ENCODE results near the gene BBS7. TPM values are rescaled to one million over a fixed set of nuclear protein-coding genes. Genes with fewer than 3 reads are reported as not detected.

The BBS7 gene
- total RNA-seq, 1 experiment from 2014 or later = 25.5 TPM

DNA sequence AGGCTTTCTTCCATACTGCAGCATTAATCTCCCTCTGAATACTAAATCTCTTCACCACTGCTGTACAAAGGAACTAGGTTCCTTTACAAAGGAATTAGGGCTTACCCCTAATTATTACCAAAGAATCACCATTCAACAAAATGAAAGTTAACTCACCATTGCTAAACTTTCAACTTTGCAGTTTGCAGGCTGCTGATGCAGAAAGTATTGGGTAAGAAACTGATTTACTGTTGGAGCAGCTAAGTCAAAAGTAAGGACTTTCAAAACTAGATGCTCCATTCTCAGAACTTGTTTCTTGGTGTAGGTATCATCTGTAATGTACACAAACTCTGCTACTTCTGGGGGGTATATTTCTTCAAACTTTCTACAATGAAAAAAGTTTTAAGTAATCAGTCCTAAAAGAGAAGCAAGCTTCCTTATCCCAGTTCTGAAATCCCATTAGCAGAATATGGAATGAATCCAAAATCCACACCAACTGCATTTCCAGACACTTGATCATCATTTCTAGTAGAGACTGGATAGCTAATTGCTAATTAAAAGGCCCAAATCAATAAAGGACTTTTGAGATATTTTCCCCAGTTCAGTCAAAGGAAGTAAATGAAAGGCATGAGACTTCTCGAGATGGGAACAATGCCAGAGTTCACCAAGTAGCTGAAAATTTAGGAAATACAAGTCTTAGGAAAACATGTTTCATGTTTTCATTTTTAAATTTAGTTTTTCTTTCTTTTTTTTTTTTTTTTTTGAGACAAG lies 50.9 kb downstream of the BBS7 start:
- H3K9me3 Mint-ChIP-seq (ENCODE audit: unreplicated experiment) = no peaks in the 10 kb centered on the region
- H3K36me3 Mint-ChIP-seq (ENCODE audit: insufficient read depth, unreplicated experiment) = peaks cover 39% of the 10 kb centered on the region
- peaks cover 19% of the 10 kb centered on the region for H3K4me1 Mint-ChIP-seq (ENCODE audit: insufficient read depth, unreplicated experiment)
- H3K27me3 Mint-ChIP-seq (ENCODE audit: insufficient read depth, unreplicated experiment) = no peaks in the 10 kb centered on the region
- no peak overlapping the region for H3K4me3 Mint-ChIP-seq (ENCODE audit: unreplicated experiment)
- H3K27ac Mint-ChIP-seq (ENCODE audit: low read depth, unreplicated experiment) = peak overlapping the region; percentile 88
- DNase-seq (ENCODE audit: unreplicated experiment) = no peak
- ChIA-PET POLR2A (interaction anchor here (0.8 kb wide), 1 partner anchor 18 kb away, joined by 4 read pairs; no protein-coding TSS in a partner anchor), CTCF (interaction anchor here (0.6 kb wide), 2 partner anchors 142 to 1583 kb away, joined by 3 to 4 read pairs; no protein-coding TSS in a partner anchor)
- no TSS peak for BruUV-seq (replicated peaks)
- TF ChIP-seq, protein P1, sequence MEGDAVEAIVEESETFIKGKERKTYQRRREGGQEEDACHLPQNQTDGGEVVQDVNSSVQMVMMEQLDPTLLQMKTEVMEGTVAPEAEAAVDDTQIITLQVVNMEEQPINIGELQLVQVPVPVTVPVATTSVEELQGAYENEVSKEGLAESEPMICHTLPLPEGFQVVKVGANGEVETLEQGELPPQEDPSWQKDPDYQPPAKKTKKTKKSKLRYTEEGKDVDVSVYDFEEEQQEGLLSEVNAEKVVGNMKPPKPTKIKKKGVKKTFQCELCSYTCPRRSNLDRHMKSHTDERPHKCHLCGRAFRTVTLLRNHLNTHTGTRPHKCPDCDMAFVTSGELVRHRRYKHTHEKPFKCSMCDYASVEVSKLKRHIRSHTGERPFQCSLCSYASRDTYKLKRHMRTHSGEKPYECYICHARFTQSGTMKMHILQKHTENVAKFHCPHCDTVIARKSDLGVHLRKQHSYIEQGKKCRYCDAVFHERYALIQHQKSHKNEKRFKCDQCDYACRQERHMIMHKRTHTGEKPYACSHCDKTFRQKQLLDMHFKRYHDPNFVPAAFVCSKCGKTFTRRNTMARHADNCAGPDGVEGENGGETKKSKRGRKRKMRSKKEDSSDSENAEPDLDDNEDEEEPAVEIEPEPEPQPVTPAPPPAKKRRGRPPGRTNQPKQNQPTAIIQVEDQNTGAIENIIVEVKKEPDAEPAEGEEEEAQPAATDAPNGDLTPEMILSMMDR (IDR thresholded peaks at IDR 0.05; ENCODE audit: unreplicated experiment) = no peak
- intact Hi-C loops (cut with micrococcal nuclease) = no loop called here

DNA sequence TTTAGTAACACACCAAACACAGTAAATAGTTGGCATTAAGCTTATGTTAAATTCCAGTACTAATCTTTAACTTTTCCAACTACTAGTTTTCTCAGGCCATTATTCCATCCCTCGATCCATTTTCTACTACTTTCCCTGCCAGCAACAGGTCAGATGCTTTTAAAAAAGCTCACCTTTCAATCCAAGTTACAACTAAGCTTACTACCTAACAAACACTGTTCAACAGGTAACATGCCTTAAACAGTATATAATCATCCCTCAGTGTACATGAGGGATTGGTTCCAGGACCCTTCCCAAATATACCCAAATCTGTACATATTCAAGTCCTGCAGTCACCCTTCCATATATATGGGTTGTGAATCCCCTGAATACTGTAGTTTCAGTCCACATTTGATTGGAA lies 52.1 kb downstream of the BBS7 start:
- BruUV-seq (replicated peaks) = no TSS peak
- CTCF ChIA-PET = interaction anchor here (0.7 kb wide), 1 partner anchor 9 kb away, joined by 4 read pairs; no protein-coding TSS in a partner anchor
- TF ChIP-seq, protein P1 (IDR thresholded peaks at IDR 0.05; ENCODE audit: unreplicated experiment) = no peak
- Mint-ChIP-seq H3K4me3 (ENCODE audit: unreplicated experiment) (no peak overlapping the region), H3K9me3 (ENCODE audit: unreplicated experiment) (no peaks in the 10 kb centered on the region), H3K4me1 (ENCODE audit: insufficient read depth, unreplicated experiment) (peaks cover 19% of the 10 kb centered on the region), H3K36me3 (ENCODE audit: insufficient read depth, unreplicated experiment) (peaks cover 48% of the 10 kb centered on the region), H3K27me3 (ENCODE audit: insufficient read depth, unreplicated experiment) (no peaks in the 10 kb centered on the region), H3K27ac (ENCODE audit: low read depth, unreplicated experiment) (peak overlapping the region; percentile 88)
- POLR2A ChIA-PET = interaction anchor here (0.5 to 2.7 kb wide), 2 partner anchors 13 to 17 kb away, joined by 3 to 18 read pairs; partner anchors contain the start of gene EXOSC9
- intact Hi-C loops (cut with micrococcal nuclease) = no loop called here
- no peak for DNase-seq (ENCODE audit: unreplicated experiment)

DNA sequence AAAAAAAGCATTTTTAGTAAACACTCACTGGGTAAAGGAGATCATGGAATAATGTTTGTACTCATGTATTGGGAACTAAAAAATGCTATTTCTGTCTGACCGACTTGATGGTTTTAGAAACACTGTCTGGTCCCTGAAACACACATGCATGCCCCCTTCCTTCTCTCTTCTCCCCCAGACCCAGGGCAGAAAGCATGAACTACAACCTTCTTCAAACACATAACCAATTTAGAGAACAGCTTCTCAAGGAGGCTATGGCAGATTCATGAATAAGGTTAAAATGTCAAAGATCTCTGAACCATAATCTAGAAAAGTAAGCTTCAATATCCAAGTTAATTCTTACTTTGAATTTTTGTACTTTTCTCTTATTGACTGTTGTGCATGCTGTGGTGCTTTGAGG lies 52.6 kb downstream of the BBS7 start:
- H3K36me3 Mint-ChIP-seq (ENCODE audit: insufficient read depth, unreplicated experiment) = peaks cover 53% of the 10 kb centered on the region
- no TSS peak for BruUV-seq (replicated peaks)

GRCh38 chr4:121817006-121817405 lies 53.3 kb downstream of the BBS7 start:
- H3K4me3 Mint-ChIP-seq (ENCODE audit: unreplicated experiment) = no peak overlapping the region
- DNase-seq (ENCODE audit: unreplicated experiment) = no peak
- TF ChIP-seq, protein P1 (IDR thresholded peaks at IDR 0.05; ENCODE audit: unreplicated experiment) = no peak
- H3K36me3 Mint-ChIP-seq (ENCODE audit: insufficient read depth, unreplicated experiment) = peaks cover 60% of the 10 kb centered on the region
- H3K4me1 Mint-ChIP-seq (ENCODE audit: insufficient read depth, unreplicated experiment) = peaks cover 19% of the 10 kb centered on the region
- BruUV-seq (replicated peaks) = no TSS peak
- H3K9me3 Mint-ChIP-seq (ENCODE audit: unreplicated experiment) = no peaks in the 10 kb centered on the region
- intact Hi-C loops (cut with micrococcal nuclease) = no loop called here
- no peaks in the 10 kb centered on the region for H3K27me3 Mint-ChIP-seq (ENCODE audit: insufficient read depth, unreplicated experiment)
- no peak overlapping the region for H3K27ac Mint-ChIP-seq (ENCODE audit: low read depth, unreplicated experiment)
- POLR2A ChIA-PET = interaction anchor here (2.7 kb wide), 1 partner anchor 16 kb away, joined by 18 read pairs; the partner anchor contains the start of gene EXOSC9
- CTCF ChIA-PET = no interaction called here

More for the DNA sequence above, 52.6 kb downstream of the BBS7 start:
- Mint-ChIP-seq H3K27ac (ENCODE audit: low read depth, unreplicated experiment) (peak overlapping the region; percentile 88), H3K4me3 (ENCODE audit: unreplicated experiment) (no peak overlapping the region), H3K9me3 (ENCODE audit: unreplicated experiment) (no peaks in the 10 kb centered on the region), H3K27me3 (ENCODE audit: insufficient read depth, unreplicated experiment) (no peaks in the 10 kb centered on the region), H3K4me1 (ENCODE audit: insufficient read depth, unreplicated experiment) (peaks cover 19% of the 10 kb centered on the region)
- ChIA-PET CTCF (interaction anchor here (0.7 kb wide), 1 partner anchor 9 kb away, joined by 4 read pairs; no protein-coding TSS in a partner anchor), POLR2A (interaction anchor here (2.7 kb wide), 1 partner anchor 16 kb away, joined by 18 read pairs; the partner anchor contains the start of gene EXOSC9)
- intact Hi-C loops (cut with micrococcal nuclease) = no loop called here
- DNase-seq (ENCODE audit: unreplicated experiment) = no peak
- TF ChIP-seq, protein P1 (IDR thresholded peaks at IDR 0.05; ENCODE audit: unreplicated experiment) = no peak
